PC-3 (cell line): ENCODE results near the gene EFCAB14. TPM values are rescaled to one million over a fixed set of nuclear protein-coding genes. Genes with fewer than 3 reads are reported as not detected.
"Not testable (repeated sequence)": the region's sequence is repeated elsewhere in the genome, so short reads cannot be mapped to it uniquely, and the experiment has no call there.

Experiments used
- ATAC-seq: fragments of 200-7000 bp; cut with Tn5 transposase; 2 replicates; pipeline ENCODE4 v1.9.1; 2020; ENCODE audit warnings: mild to moderate bottlenecking, moderate library complexity
- BruUV-seq: library from RNA; stranded (reverse); fragments of 400-500 nt; replicated peaks from 2 replicates; lab custom pipeline; 2021; lab: Mats Ljungman, UMichigan
- CTCF ChIA-PET: fragments of 300-600 bp; sonication (Branson Sonifier 250); formaldehyde crosslinking; loops from one replicate; lab custom pipeline; 2022; ENCODE audit warnings: antibody characterized with exemption; lab: Charles Lee
- POLR2A ChIA-PET: fragments of 300-600 bp; sonication (Branson Sonifier 250); formaldehyde crosslinking; loops from one replicate; lab custom pipeline; 2022; ENCODE audit warnings: antibody characterized with exemption; ENCODE audit not compliant: unreplicated experiment; lab: Charles Lee
- DNase-seq: peaks from one replicate; pipeline ENCODE4 v3.0.0-alpha.2; 2015
- H2AFZ ChIP-seq: fragments of 300-600 bp; sonication (generic); 2 replicates; pipeline ENCODE4 v1.6.0; 2016; ENCODE audit warnings: antibody characterized with exemption, low read length
- H3F3A ChIP-seq: fragments of 300-600 bp; sonication (generic); one replicate; pipeline ENCODE4 v1.6.0; 2017; ENCODE audit warnings: antibody characterized with exemption, low read length, control low read depth, mild to moderate bottlenecking; ENCODE audit not compliant: unreplicated experiment
- H3K27ac ChIP-seq: fragments of 300-600 bp; sonication (generic); 2 replicates; pipeline ENCODE4 v1.5.1; 2016; ENCODE audit warnings: mild to moderate bottlenecking, low read length
- H3K27me3 ChIP-seq: fragments of 300-600 bp; sonication (generic); 2 replicates; pipeline ENCODE4 v1.6.1; 2016; ENCODE audit warnings: low read length, mixed read lengths
- H3K36me3 ChIP-seq: fragments of 300-600 bp; sonication (generic); 2 replicates; pipeline ENCODE4 v1.6.1; 2016; ENCODE audit warnings: low read depth, mixed run types, low read length, mixed read lengths
- H3K4me1 ChIP-seq: fragments of 300-600 bp; sonication (generic); 2 replicates; pipeline ENCODE4 v1.5.1; 2016; ENCODE audit warnings: low read length; ENCODE audit not compliant: insufficient read depth
- H3K4me2 ChIP-seq: fragments of 300-600 bp; sonication (generic); 2 replicates; pipeline ENCODE4 v1.6.0; 2016; ENCODE audit warnings: low read length
- H3K4me3 ChIP-seq: fragments of 300-600 bp; sonication (generic); 2 replicates; pipeline ENCODE4 v1.5.1; 2016; ENCODE audit warnings: mild to moderate bottlenecking, low read length, mixed read lengths
- H3K79me2 ChIP-seq: fragments of 300-600 bp; sonication (generic); 2 replicates; pipeline ENCODE4 v1.6.1; 2017; ENCODE audit warnings: low read length, mixed read lengths
- H3K9ac ChIP-seq: fragments of 300-600 bp; sonication (generic); 2 replicates; pipeline ENCODE4 v1.6.0; 2016; ENCODE audit warnings: mild to moderate bottlenecking, low read length
- H3K9me2 ChIP-seq: fragments of 300-600 bp; sonication (generic); replicated peaks from 2 replicates; pipeline ENCODE4 v1.6.1; 2016; ENCODE audit warnings: mixed run types, low read length, mixed read lengths
- H3K9me3 ChIP-seq: fragments of 300-600 bp; sonication (generic); 2 replicates; pipeline ENCODE4 v1.6.1; 2016; ENCODE audit warnings: low read length, mixed read lengths
- H4K20me1 ChIP-seq: fragments of 300-600 bp; sonication (generic); 2 replicates; pipeline ENCODE4 v1.6.1; 2016; ENCODE audit warnings: low read length, mixed read lengths
- CTCF ChIP-seq: fragments of 300-600 bp; sonication (generic); conservative IDR thresholded peaks from 2 replicates; pipeline ENCODE4 v1.5.1; 2017; ENCODE audit warnings: antibody characterized with exemption, low read depth, mild to moderate bottlenecking, low read length
- EZH2 ChIP-seq: fragments of 300-600 bp; sonication (generic); IDR thresholded peaks from one replicate; pipeline ENCODE4 v1.6.1; 2017; ENCODE audit warnings: antibody characterized with exemption, mild to moderate bottlenecking, low read length; ENCODE audit not compliant: unreplicated experiment
- EZH2phosphoT487 ChIP-seq: fragments of 300-600 bp; sonication (generic); IDR thresholded peaks from 2 replicates; pipeline ENCODE4 v1.6.1; 2018; ENCODE audit warnings: mild to moderate bottlenecking, antibody characterized with exemption, low read length, borderline replicate concordance
- intact Hi-C: fragments of 100-400 bp; cut with micrococcal nuclease; formaldehyde crosslinking; loops from 2 replicates; pipeline ENCODE4 v1.9.0; 2023
- total RNA-seq: library from RNA; depleted of rRNA; stranded (reverse); fragments of >200 nt; gene quantifications from 2 replicates; pipeline ENCODE4 v1.2.3, GENCODE V29; 2014

The EFCAB14 gene
- total RNA-seq, 1 experiment from 2014 or later, result 45.7 TPM

- H3K9me2 ChIP-seq, result no peaks in the 10 kb centered on the region
- H3K36me3 ChIP-seq, result peaks cover 56% of the 10 kb centered on the region
- no TSS peak for BruUV-seq
- no peak overlapping the region for H3K4me3 ChIP-seq
- peaks cover 12% of the 10 kb centered on the region for H3K4me1 ChIP-seq
- H3K27ac ChIP-seq, result no peak overlapping the region
- ATAC-seq (peak; percentile 48), DNase-seq (no peak)
- no peaks in the 10 kb centered on the region for H3K27me3 ChIP-seq
- H3K4me2 ChIP-seq, result peak overlapping the region; percentile 24; the same call in 1 of the 2 replicates
- no peaks in the 10 kb centered on the region for H4K20me1 ChIP-seq
- no peak overlapping the region for H3K9ac ChIP-seq
- POLR2A ChIA-PET, result interaction anchor here (0.8 kb wide), 1 partner anchor 29 kb away, joined by 5 read pairs; no protein-coding TSS in a partner anchor
- CTCF ChIA-PET, result interaction anchor here (0.7 kb wide), 1 partner anchor 16 kb away, joined by 3 read pairs; no protein-coding TSS in a partner anchor
- intact Hi-C loops, result no loop called here
- TF ChIP-seq CTCF (no peak), EZH2 (no peak), EZH2phosphoT487 (no peak)
- H2AFZ ChIP-seq, result no peak overlapping the region
- H3F3A ChIP-seq, result peaks cover 4% of the 10 kb centered on the region
- peaks cover 10% of the 10 kb centered on the region for H3K9me3 ChIP-seq
- H3K79me2 ChIP-seq, result no peaks in the 10 kb centered on the region
Observed at GRCh38 chr1:46653405-46653958, 65.4 kb downstream of the EFCAB14 start.

GRCh38 chr1:46652321-46653100, 66.4 kb downstream of the EFCAB14 start:
- peaks cover 12% of the 10 kb centered on the region for H3K4me1 ChIP-seq
- no peaks in the 10 kb centered on the region for H4K20me1 ChIP-seq
- no peaks in the 10 kb centered on the region for H3K79me2 ChIP-seq
- peaks cover 53% of the 10 kb centered on the region for H3K36me3 ChIP-seq
- TF ChIP-seq EZH2phosphoT487 (no peak), EZH2 (no peak), CTCF (no peak)
- intact Hi-C loops, result no loop called here
- H3K27ac ChIP-seq, result no peak overlapping the region
- DNase-seq (peak; percentile 50), ATAC-seq (peak; percentile 78)
- CTCF ChIA-PET, result no interaction called here
- H3K4me2 ChIP-seq, result peak overlapping the region; percentile 24; the same call in 1 of the 2 replicates
- no peak overlapping the region for H2AFZ ChIP-seq
- H3K4me3 ChIP-seq, result no peak overlapping the region
- no peak overlapping the region for H3K9ac ChIP-seq
- peaks cover 4% of the 10 kb centered on the region for H3F3A ChIP-seq
- peaks cover 10% of the 10 kb centered on the region for H3K9me3 ChIP-seq
- H3K27me3 ChIP-seq, result no peaks in the 10 kb centered on the region
- H3K9me2 ChIP-seq, result no peaks in the 10 kb centered on the region
- POLR2A ChIA-PET, result interaction anchor here (0.8 kb wide), 1 partner anchor 30 kb away, joined by 5 read pairs; no protein-coding TSS in a partner anchor
- BruUV-seq, result no TSS peak

GRCh38 chr1:46651152-46651551, 67.8 kb downstream of the EFCAB14 start:
- H3K79me2 ChIP-seq, H3K27ac ChIP-seq, intact Hi-C loops, ATAC-seq, H3K9me2 ChIP-seq, H4K20me1 ChIP-seq, H2AFZ ChIP-seq, CTCF ChIA-PET, H3K9me3 ChIP-seq, H3K27me3 ChIP-seq, H3K9ac ChIP-seq, H3F3A ChIP-seq, H3K4me3 ChIP-seq, DNase-seq, H3K4me2 ChIP-seq, BruUV-seq, POLR2A ChIA-PET: not testable (repeated sequence)
- Histone ChIP-seq H3K36me3 (peaks cover 50% of the 10 kb centered on the region), H3K4me1 (peaks cover 12% of the 10 kb centered on the region)
